SK-N-MC (cell line): ENCODE results near the gene LMF2.

ENCODE experiments used
- EZH2 ChIP-seq: fragments of 200-600 bp; sonication (generic); IDR thresholded peaks from one replicate; pipeline ENCODE4 v1.6.1; 2017; ENCODE audit warnings: antibody characterized with exemption
- POLR2AphosphoS5 ChIP-seq: IDR thresholded peaks from 2 replicates; pipeline ENCODE4 v1.6.1; 2012; ENCODE audit warnings: mild to moderate bottlenecking, low read depth, low read length, borderline replicate concordance

DNA sequence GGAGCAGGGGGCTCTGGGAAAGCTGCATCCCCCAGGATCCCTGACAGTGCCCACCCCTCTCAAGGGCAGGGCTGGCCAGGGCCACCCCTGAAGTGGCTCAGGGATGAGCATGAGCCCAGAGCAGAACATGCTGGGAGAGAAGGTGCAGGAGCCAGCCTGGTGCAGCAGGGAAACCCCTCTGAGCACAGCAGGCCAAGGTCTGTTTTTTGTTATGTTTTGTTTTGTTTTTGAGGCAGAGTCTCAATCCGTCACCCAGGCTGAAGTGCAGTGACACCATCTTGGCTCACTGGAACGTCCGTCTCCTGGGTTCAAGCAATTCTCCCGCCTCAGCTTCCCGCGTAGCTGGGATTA, 31.9 kb downstream of the LMF2 start:
- TF ChIP-seq EZH2 (no peak), POLR2AphosphoS5 (no peak)
